ENCODE data around the gene NDUFB3. TPM values are rescaled to one million over a fixed set of nuclear protein-coding genes. Genes with fewer than 3 reads are reported as not detected.

Gene NDUFB3
- total RNA-seq, 1 donor from 2014 or later: 555 TPM

- DNase-seq (ENCODE audit: missing footprints): no peak
- intact Hi-C loops (cut with DNase I): no loop called here
- ATAC-seq: peak; percentile 12
Observed at GRCh38 chr2:201118961-201119854, 47.4 kb downstream of the NDUFB3 start.

GRCh38 chr2:201122276-201122675 is 50.5 kb downstream of the NDUFB3 start:
- DNase-seq (ENCODE audit: missing footprints) (no peak), ATAC-seq (no peak)
- intact Hi-C loops (cut with DNase I): no loop called here

- DNase-seq (ENCODE audit: missing footprints) (no peak), ATAC-seq (no peak)
- intact Hi-C loops (cut with DNase I): no loop called here
Observed at GRCh38 chr2:201126308-201127151, 54.7 kb downstream of the NDUFB3 start.

- ATAC-seq (no peak), DNase-seq (ENCODE audit: missing footprints) (no peak)
- intact Hi-C loops (cut with DNase I): no loop called here
Observed at GRCh38 chr2:201127152-201127511, 55.3 kb downstream of the NDUFB3 start.

GRCh38 chr2:201127570-201127969 is 55.8 kb downstream of the NDUFB3 start:
- ATAC-seq: peak; percentile 38
- intact Hi-C loops (cut with DNase I): no loop called here
- DNase-seq (ENCODE audit: missing footprints): no peak

- ATAC-seq (no peak), DNase-seq (ENCODE audit: missing footprints) (no peak)
- intact Hi-C loops (cut with DNase I): no loop called here
Observed at GRCh38 chr2:201128033-201128432, 56.2 kb downstream of the NDUFB3 start.

GRCh38 chr2:201128933-201129505 is 57.2 kb downstream of the NDUFB3 start:
- DNase-seq (ENCODE audit: missing footprints): no peak
- ATAC-seq: no peak
- intact Hi-C loops (cut with DNase I): no loop called here

- intact Hi-C loops (cut with DNase I): no loop called here
- peak; percentile 12 for ATAC-seq
- DNase-seq (ENCODE audit: missing footprints): no peak
Observed at GRCh38 chr2:201130524-201131186, 58.9 kb downstream of the NDUFB3 start.

- ATAC-seq (no peak), DNase-seq (ENCODE audit: missing footprints) (no peak)
- intact Hi-C loops (cut with DNase I): no loop called here
Observed at GRCh38 chr2:201132518-201132917, 60.7 kb downstream of the NDUFB3 start.

Other genes starting within 250 kb of the NDUFB3 start
- gene CLK1, start 207.3 kb upstream of the NDUFB3 start, total RNA-seq: 46.3 TPM
- gene PPIL3, start 182.9 kb upstream of the NDUFB3 start, total RNA-seq: 21.1 TPM
- 17.1 TPM for gene NIF3L1, start 182.6 kb upstream of the NDUFB3 start, total RNA-seq
- 20.3 TPM for gene ORC2, start 108.3 kb upstream of the NDUFB3 start, total RNA-seq
- gene HYCC2, start 330 bp upstream of the NDUFB3 start, total RNA-seq: 14.5 TPM
- gene CFLAR, start 44.2 kb downstream of the NDUFB3 start, total RNA-seq: 218 TPM
- 6.2 TPM for gene CASP10, start 111.1 kb downstream of the NDUFB3 start, total RNA-seq
- 3.1 TPM for gene CASP8, start 188.5 kb downstream of the NDUFB3 start, total RNA-seq

Measured in Right ventricle myocardium inferior (tissue), 1 donor.